Neuronal stem cell (in vitro differentiated cells): ENCODE measurements around the gene AFF3.

Experiments
- DNase-seq: peaks from one replicate; pipeline ENCODE4 v3.0.0-alpha.2; 2013; ENCODE audit warnings: low spot score
- H2AFZ ChIP-seq: one replicate; pipeline ENCODE4 v1.6.1; 2013; ENCODE audit warnings: mild to moderate bottlenecking, low read length, inconsistent platforms
- H2AK5ac ChIP-seq: 2 replicates; pipeline ENCODE4 v1.6.1; 2013; ENCODE audit warnings: low read depth, mild to moderate bottlenecking, inconsistent platforms, low read length, moderate library complexity, mixed read lengths
- H2BK120ac ChIP-seq: 2 replicates; pipeline ENCODE4 v1.6.1; 2013; ENCODE audit warnings: low read depth, mild to moderate bottlenecking, inconsistent platforms, low read length, moderate library complexity, mixed read lengths
- H2BK12ac ChIP-seq: one replicate; pipeline ENCODE4 v1.6.1; 2013; ENCODE audit warnings: low read length, inconsistent platforms
- H2BK15ac ChIP-seq: 2 replicates; pipeline ENCODE4 v1.6.1; 2013; ENCODE audit warnings: mild to moderate bottlenecking, low read length, inconsistent platforms, mixed read lengths
- H2BK5ac ChIP-seq: one replicate; pipeline ENCODE4 v1.6.1; 2013; ENCODE audit warnings: inconsistent platforms, mild to moderate bottlenecking, low read length, moderate library complexity
- H3K14ac ChIP-seq: one replicate; pipeline ENCODE4 v1.6.1; 2013; ENCODE audit warnings: low read length, inconsistent platforms
- H3K18ac ChIP-seq: 2 replicates; pipeline ENCODE4 v1.6.1; 2013; ENCODE audit warnings: low read length, inconsistent platforms
- H3K23ac ChIP-seq: 2 replicates; pipeline ENCODE4 v1.6.1; 2013; ENCODE audit warnings: low read depth, mild to moderate bottlenecking, mixed read lengths, low read length, inconsistent platforms; ENCODE audit not compliant: poor library complexity
- H3K27ac ChIP-seq: replicated peaks from 3 replicates; pipeline ENCODE4 v1.5.1; 2013; ENCODE audit warnings: low read length, inconsistent platforms
- H3K27me3 ChIP-seq, 3 experiments: 2 replicates each; pipeline ENCODE4 v1.6.1; 2013; ENCODE audit warnings: low read length in 3 of 3, mild to moderate bottlenecking in 2 of 3, inconsistent platforms in 1 of 3, low read depth in 1 of 3, mixed read lengths in 1 of 3, moderate library complexity in 1 of 3; ENCODE audit not compliant: control insufficient read depth in 3 of 3, insufficient read depth in 3 of 3
- H3K36me3 ChIP-seq, 2 donors: replicated peaks in 1 of 2; 2 replicates each; pipeline ENCODE4 v1.6.1; 2013; ENCODE audit warnings: low read length in 2 of 2; ENCODE audit not compliant: control insufficient read depth in 2 of 2, insufficient read depth in 2 of 2
- H3K4ac ChIP-seq: 2 replicates; pipeline ENCODE4 v1.6.1; 2013; ENCODE audit warnings: inconsistent platforms, mild to moderate bottlenecking, low read length, moderate library complexity
- H3K4me1 ChIP-seq, 2 donors: 1 replicate in 1 of 2; 2 replicates in 1 of 2; pipeline ENCODE4 v1.6.1; 2013; ENCODE audit warnings: low read length in 2 of 2, low read depth in 1 of 2; ENCODE audit not compliant: control insufficient read depth in 2 of 2, insufficient read depth in 1 of 2
- H3K4me2 ChIP-seq: one replicate; pipeline ENCODE4 v1.6.1; 2013; ENCODE audit warnings: mild to moderate bottlenecking, low read length, inconsistent platforms; ENCODE audit not compliant: insufficient read depth, poor library complexity, severe bottlenecking
- H3K4me3 ChIP-seq, 2 donors: 2 replicates each; pipeline ENCODE4 v1.5.1; 2013; ENCODE audit warnings: low read length in 2 of 2, mild to moderate bottlenecking in 2 of 2, inconsistent platforms in 1 of 2, moderate library complexity in 1 of 2
- H3K79me1 ChIP-seq: one replicate; pipeline ENCODE4 v1.6.1; 2013; ENCODE audit warnings: low read depth, mild to moderate bottlenecking, inconsistent platforms, low read length, moderate library complexity
- H3K9ac ChIP-seq: one replicate; pipeline ENCODE4 v1.6.1; 2013; ENCODE audit warnings: mild to moderate bottlenecking, low read depth, low read length, inconsistent platforms; ENCODE audit not compliant: poor library complexity
- H3K9me3 ChIP-seq, 2 donors: replicated peaks in 1 of 2; 2 replicates each; pipeline versions ENCODE3 to v1.6.1; 2013; ENCODE audit warnings: low read length in 2 of 2, mild to moderate bottlenecking in 2 of 2, inconsistent platforms in 1 of 2, low read depth in 1 of 2, mixed read lengths in 1 of 2, moderate library complexity in 1 of 2; ENCODE audit not compliant: control insufficient read depth in 2 of 2, insufficient read depth in 1 of 2
- H4K8ac ChIP-seq: one replicate; pipeline ENCODE4 v1.6.1; 2013; ENCODE audit warnings: low read depth, mild to moderate bottlenecking, inconsistent platforms, low read length, moderate library complexity
- H4K91ac ChIP-seq: one replicate; pipeline ENCODE4 v1.6.1; 2013; ENCODE audit warnings: low read length, low read depth, mild to moderate bottlenecking, inconsistent platforms; ENCODE audit not compliant: poor library complexity
- WGBS, 2 donors: extraction: QIAGEN DNeasy Blood & Tissue Kit; methylation state at CpG; one replicate each; pipeline ENCODE4 v1.1.7; 2013; ENCODE audit warnings: missing lambda C conversion rate in 2 of 2, mixed read lengths in 1 of 2; ENCODE audit not compliant: insufficient read length in 2 of 2, insufficient replicate concordance in 1 of 2; ENCODE audit errors: extremely low coverage in 2 of 2; 5-methylcytosine and 5-hydroxymethylcytosine counted together

AFF3 gene

DNA sequence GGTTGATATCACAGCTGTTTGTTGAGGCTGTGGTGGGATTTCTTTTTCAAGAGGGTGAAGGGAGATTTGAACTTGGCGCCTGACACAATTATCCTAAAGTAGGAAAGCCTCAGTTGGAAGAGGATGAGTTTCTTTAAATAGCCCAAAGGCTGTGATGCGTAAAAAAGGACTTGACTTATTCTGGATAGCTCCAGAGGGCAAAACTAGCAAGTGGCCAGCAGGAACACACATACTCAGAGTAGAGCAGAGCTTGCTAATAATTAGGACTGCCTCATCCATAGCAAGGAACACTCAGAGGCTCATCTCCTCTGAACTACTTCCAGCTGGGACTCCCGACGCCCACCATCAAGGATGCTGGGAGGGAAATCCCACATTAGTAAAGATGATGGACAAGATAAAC is 74.0 kb downstream of the AFF3 start:
- Histone ChIP-seq H2AFZ (no peak overlapping the region), H3K4me1 (peaks cover 0 to 10% of the 10 kb centered on the region in 2 donors), H3K4me2 (no peak overlapping the region), H2BK15ac (no peak overlapping the region), H2AK5ac (no peak overlapping the region), H3K9ac (no peak overlapping the region), H3K79me1 (no peaks in the 10 kb centered on the region), H2BK12ac (no peak overlapping the region), H3K18ac (no peak overlapping the region), H3K4ac (no peak overlapping the region), H3K27ac (no peak overlapping the region), H2BK5ac (no peak overlapping the region), H3K4me3 (no peak overlapping the region), H4K8ac (no peak overlapping the region), H4K91ac (no peak overlapping the region), H3K9me3 (peaks cover 0 to 3% of the 10 kb centered on the region in 2 donors), H3K36me3 (no peaks in the 10 kb centered on the region), H3K14ac (no peak overlapping the region), H2BK120ac (no peak overlapping the region), H3K27me3 (peaks cover 0 to 2% (median 0%) of the 10 kb centered on the region in 3 experiments), H3K23ac (no peak overlapping the region)
- no CpG with 5 or more reads among the region's 4 CpGs for WGBS, 2 donors
- DNase-seq, result no peak

DNA sequence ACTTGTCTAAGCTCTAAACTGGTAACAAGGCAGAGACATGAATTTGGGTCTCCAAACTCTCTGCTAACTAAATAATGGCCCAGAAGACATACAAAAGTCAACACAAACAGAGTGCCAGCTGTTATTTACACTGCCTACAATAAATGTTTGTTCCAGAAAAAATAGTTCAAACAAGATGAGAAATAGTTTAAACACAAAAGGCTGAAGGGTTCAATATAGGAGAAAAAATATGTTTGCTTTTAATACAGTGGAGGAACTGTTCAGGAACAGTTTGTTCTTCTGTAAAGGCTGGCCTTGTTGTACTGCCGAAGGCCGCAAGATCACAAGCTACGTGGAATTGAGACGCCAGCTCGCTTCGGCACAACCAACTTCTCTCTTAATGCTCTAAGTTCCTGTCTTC is 74.6 kb downstream of the AFF3 start:
- no peaks in the 10 kb centered on the region for H3K79me1 ChIP-seq
- H3K4me1 ChIP-seq, result peaks cover 0 to 10% of the 10 kb centered on the region in 2 donors
- no peak overlapping the region for H2BK120ac ChIP-seq
- H4K8ac ChIP-seq, result no peak overlapping the region
- peaks cover 0 to 3% of the 10 kb centered on the region in 2 donors for H3K9me3 ChIP-seq
- H4K91ac ChIP-seq, result no peak overlapping the region
- no peak overlapping the region for H3K4ac ChIP-seq
- DNase-seq, result no peak
- WGBS, 2 donors, result no CpG with 5 or more reads among the region's 6 CpGs
- H3K27ac ChIP-seq, result no peak overlapping the region
- H2BK12ac ChIP-seq, result no peak overlapping the region
- H2BK15ac ChIP-seq, result no peak overlapping the region
- H3K27me3 ChIP-seq, result peaks cover 0 to 2% (median 0%) of the 10 kb centered on the region in 3 experiments
- no peak overlapping the region for H2BK5ac ChIP-seq
- no peak overlapping the region for H2AFZ ChIP-seq
- H3K14ac ChIP-seq, result no peak overlapping the region
- H3K4me3 ChIP-seq, result no peak overlapping the region
- no peak overlapping the region for H3K9ac ChIP-seq
- H3K4me2 ChIP-seq, result no peak overlapping the region
- H3K18ac ChIP-seq, result no peak overlapping the region
- H2AK5ac ChIP-seq, result no peak overlapping the region
- no peak overlapping the region for H3K23ac ChIP-seq
- H3K36me3 ChIP-seq, result no peaks in the 10 kb centered on the region

DNA sequence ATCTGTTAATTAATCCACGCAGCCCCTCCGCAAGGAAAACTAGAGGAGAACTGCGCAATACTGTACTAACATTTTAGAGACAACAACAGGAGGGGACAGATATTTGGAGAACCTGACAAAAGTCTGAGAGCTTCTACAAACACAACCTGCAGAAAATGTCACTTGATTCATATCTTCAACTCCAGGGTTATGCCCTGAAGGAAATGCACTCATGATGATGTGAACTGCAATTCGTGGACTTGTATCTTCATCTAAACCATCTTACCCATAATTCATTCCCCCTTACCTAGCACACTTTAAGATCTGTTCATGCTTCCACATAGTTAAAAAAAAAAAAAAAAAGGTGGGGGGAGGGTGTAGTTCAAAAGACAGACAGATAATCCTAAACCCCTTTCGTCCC is 75.5 kb downstream of the AFF3 start:
- WGBS, 2 donors, result no CpG with 5 or more reads among the region's 5 CpGs
- no peak overlapping the region for H3K4ac ChIP-seq
- no peak overlapping the region for H2AK5ac ChIP-seq
- no peak overlapping the region for H3K9ac ChIP-seq
- no peak overlapping the region for H2AFZ ChIP-seq
- H3K23ac ChIP-seq, result no peak overlapping the region
- no peak overlapping the region for H3K18ac ChIP-seq
- no peak for DNase-seq
- peaks cover 0 to 3% of the 10 kb centered on the region in 2 donors for H3K9me3 ChIP-seq
- peaks cover 0 to 4% of the 10 kb centered on the region in 2 donors for H3K4me1 ChIP-seq
- H3K79me1 ChIP-seq, result no peaks in the 10 kb centered on the region
- no peak overlapping the region for H2BK15ac ChIP-seq
- H3K27me3 ChIP-seq, result no peaks in the 10 kb centered on the region
- no peak overlapping the region for H3K4me2 ChIP-seq
- H3K14ac ChIP-seq, result no peak overlapping the region
- H2BK120ac ChIP-seq, result no peak overlapping the region
- H2BK5ac ChIP-seq, result no peak overlapping the region
- no peak overlapping the region for H4K91ac ChIP-seq
- H3K27ac ChIP-seq, result no peak overlapping the region
- no peaks in the 10 kb centered on the region for H3K36me3 ChIP-seq
- no peak overlapping the region for H2BK12ac ChIP-seq
- no peak overlapping the region for H4K8ac ChIP-seq
- H3K4me3 ChIP-seq, result no peak overlapping the region

DNA sequence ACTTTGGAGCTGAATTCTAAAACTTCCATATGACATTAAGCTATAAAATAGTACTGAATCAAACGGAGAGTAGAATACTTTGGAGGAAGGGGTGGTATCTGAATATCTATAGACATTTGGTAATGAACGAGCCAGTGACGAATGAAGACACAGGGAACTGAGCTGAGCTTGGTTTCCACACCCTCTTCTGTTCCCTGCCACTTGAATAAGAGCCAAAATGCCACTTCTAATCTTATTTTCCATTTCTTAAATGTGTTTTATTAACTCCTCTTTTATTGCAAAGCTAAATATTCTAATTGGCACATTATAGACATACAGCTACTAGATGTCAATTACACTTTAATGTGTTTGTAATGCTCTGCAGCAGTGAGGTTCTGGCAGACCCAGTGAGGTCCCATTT is 76.1 kb downstream of the AFF3 start:
- no peak overlapping the region for H2BK12ac ChIP-seq
- H3K36me3 ChIP-seq, result no peaks in the 10 kb centered on the region
- peaks cover 0 to 4% of the 10 kb centered on the region in 2 donors for H3K4me1 ChIP-seq
- H3K18ac ChIP-seq, result no peak overlapping the region
- H2BK120ac ChIP-seq, result no peak overlapping the region
- peaks cover 0 to 3% of the 10 kb centered on the region in 2 donors for H3K9me3 ChIP-seq
- no peaks in the 10 kb centered on the region for H3K79me1 ChIP-seq
- H3K4me3 ChIP-seq, result no peak overlapping the region
- H3K4me2 ChIP-seq, result no peak overlapping the region
- no peak overlapping the region for H3K23ac ChIP-seq
- H4K91ac ChIP-seq, result no peak overlapping the region
- WGBS, 2 donors, result no CpG with 5 or more reads among the region's 3 CpGs
- no peak overlapping the region for H3K9ac ChIP-seq
- no peak overlapping the region for H3K27ac ChIP-seq
- no peak overlapping the region for H2BK5ac ChIP-seq
- H2BK15ac ChIP-seq, result no peak overlapping the region
- no peak overlapping the region for H4K8ac ChIP-seq
- H2AFZ ChIP-seq, result no peak overlapping the region
- H2AK5ac ChIP-seq, result no peak overlapping the region
- H3K27me3 ChIP-seq, result no peaks in the 10 kb centered on the region
- H3K14ac ChIP-seq, result no peak overlapping the region
- DNase-seq, result no peak
- H3K4ac ChIP-seq, result no peak overlapping the region
